Cardiac fibroblast (primary cell): ENCODE results near the gene MAPKAPK2.
"Not testable (repeated sequence)": the region's sequence is repeated elsewhere in the genome, so short reads cannot be mapped to it uniquely, and the experiment has no call there.

Experiments used
- DNase-seq, 2 donors: peaks; one replicate each; pipeline versions ENCODE4 v3.0.0 to v3.0.0-alpha.2; 2010; ENCODE audit warnings: low read depth in 2 of 2
- H3K4me3 ChIP-seq, 2 donors: replicated peaks in 1 of 2; 1 replicate in 1 of 2; 2 replicates in 1 of 2; pipeline ENCODE4 v1.5.1; 2011; ENCODE audit warnings: low read depth in 2 of 2, low read length in 2 of 2, mild to moderate bottlenecking in 2 of 2, moderate library complexity in 1 of 2
- TF ChIP-seq, protein P1 (sequence below): IDR thresholded peaks from one replicate; pipeline ENCODE4 v1.5.1; 2011; ENCODE audit warnings: low read depth, mild to moderate bottlenecking, low read length, inconsistent platforms

MAPKAPK2 gene

DNA sequence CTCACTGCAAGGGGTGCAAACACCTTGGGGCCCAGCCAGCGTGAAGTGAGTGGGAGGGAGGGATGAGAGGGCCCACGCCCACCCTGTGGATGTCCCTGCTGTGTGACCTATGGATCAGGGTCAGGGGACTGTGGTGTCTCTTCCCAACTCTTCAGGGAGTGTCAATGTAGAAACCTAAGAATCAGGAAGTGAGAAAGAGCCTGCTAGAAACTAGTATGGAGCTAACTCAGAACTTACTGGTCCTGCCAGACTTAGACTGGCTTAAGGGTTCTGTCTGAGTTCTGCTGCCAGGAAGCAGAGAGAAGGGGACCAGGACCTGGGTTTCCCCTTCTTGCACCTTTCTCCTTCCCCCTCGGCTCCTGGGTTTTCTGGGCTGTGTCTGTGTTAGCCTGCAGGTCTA is 89.4 kb downstream of the MAPKAPK2 start:
- TF ChIP-seq, protein P1, sequence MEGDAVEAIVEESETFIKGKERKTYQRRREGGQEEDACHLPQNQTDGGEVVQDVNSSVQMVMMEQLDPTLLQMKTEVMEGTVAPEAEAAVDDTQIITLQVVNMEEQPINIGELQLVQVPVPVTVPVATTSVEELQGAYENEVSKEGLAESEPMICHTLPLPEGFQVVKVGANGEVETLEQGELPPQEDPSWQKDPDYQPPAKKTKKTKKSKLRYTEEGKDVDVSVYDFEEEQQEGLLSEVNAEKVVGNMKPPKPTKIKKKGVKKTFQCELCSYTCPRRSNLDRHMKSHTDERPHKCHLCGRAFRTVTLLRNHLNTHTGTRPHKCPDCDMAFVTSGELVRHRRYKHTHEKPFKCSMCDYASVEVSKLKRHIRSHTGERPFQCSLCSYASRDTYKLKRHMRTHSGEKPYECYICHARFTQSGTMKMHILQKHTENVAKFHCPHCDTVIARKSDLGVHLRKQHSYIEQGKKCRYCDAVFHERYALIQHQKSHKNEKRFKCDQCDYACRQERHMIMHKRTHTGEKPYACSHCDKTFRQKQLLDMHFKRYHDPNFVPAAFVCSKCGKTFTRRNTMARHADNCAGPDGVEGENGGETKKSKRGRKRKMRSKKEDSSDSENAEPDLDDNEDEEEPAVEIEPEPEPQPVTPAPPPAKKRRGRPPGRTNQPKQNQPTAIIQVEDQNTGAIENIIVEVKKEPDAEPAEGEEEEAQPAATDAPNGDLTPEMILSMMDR = no peak
- no peak for DNase-seq

DNA sequence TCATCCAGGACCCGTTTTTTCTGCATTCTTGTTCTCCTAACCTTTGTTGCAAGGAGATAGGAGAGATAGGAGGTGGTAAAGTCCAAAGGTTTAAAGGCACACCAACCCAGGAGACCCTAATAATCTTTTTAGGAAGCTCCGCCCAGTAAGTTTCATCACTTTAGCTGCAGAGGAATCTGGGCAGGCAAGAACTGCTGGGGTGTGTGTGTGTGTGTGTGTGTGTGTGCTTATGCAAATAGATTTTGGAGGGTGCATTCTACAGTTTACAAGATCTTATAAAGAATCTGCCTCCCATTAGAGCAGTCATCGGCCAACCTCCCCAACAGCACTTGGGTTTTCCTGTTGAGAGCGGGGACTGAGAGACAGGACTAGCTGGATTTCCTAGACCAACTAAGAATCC is 91.5 kb downstream of the MAPKAPK2 start:
- DNase-seq = peak in 1 of 2 donors; percentile 53
- H3K4me3 ChIP-seq = no peak overlapping the region
- TF ChIP-seq, protein P1 = no peak

More for the DNA sequence above, 89.4 kb downstream of the MAPKAPK2 start:
- H3K4me3 ChIP-seq = no peak overlapping the region

DNA sequence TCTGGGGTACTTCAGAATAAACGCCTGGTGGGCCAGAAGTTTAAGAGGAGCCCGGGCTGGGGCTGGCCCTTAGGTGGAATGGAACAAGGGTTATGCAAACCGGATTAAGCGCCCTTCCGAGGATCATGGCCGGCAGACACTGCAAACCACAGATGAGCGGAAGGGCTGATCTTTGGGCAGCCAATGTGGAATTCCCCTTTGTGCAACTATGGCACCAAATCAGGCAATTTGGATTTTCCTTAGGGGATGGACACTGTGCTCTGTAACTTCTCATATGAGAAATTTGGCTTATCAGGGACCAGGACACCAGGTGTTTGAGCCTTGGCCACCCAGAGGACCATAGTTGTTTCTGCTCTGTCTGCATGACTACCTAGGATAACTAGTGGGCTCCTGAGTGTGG is 93.3 kb downstream of the MAPKAPK2 start:
- no peak for DNase-seq
- TF ChIP-seq, protein P1 = no peak
- H3K4me3 ChIP-seq = no peak overlapping the region

DNA sequence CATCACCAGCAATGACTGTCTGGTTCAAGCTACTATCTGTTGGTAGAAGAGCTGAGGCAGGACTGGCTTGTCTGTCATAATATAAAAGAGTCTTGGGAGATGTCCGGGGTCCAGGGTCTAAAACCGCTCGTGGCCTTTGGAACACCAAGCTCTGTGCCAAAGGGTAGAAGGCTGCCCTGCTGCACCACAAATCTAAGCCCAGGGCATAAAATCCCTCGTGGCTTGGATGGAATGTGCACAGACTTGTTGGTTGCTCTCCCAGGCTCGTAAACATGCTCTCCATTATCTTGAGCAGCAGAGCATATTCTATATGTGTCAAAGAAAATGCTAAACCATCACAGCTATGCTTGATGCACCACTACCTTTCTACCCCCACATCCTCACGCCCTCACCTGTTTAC is 94.2 kb downstream of the MAPKAPK2 start:
- not testable (repeated sequence) for DNase-seq, H3K4me3 ChIP-seq

DNA sequence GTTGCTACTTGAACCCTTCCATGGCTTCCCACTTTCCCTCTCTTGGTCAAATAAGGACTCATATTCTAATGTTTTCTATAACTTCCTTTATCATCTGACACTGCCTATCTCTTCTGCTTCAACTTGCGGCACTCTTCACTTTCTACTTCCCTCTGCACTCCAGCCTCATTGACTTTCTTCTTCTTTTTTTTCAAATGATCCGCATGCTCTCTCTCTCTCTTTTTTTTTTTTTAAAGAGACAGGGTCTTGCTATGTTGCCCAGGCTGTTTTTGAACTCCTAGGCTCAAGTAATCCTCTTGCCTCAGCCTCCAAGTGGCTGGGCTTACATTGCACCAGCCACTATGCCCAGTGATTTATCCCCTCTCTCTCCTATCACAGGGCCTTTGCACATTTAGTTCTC is 94.9 kb downstream of the MAPKAPK2 start:
- H3K4me3 ChIP-seq = no peak overlapping the region
- TF ChIP-seq, protein P1 = no peak
- DNase-seq = no peak

DNA sequence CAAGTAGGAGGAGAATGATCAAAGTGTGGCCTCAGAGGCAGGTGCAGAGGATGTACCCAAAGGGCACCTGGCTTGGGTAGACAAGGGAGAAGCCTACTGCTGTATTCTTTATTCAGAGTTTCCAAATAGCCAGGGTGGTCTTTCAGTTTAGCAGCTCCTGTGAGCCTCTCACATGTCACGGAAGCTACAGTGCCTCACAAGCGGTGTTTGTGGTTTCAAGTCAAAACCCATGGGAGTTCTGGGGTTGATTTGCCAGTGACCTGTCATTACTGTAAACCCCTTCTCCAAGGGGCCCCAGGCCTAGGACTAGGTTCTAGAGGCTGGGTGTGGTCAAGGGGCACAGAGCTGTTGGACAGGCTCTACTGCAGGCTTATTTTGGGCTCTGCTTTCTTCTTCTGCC is 97.7 kb downstream of the MAPKAPK2 start:
- no peak for DNase-seq
- TF ChIP-seq, protein P1 = no peak

DNA sequence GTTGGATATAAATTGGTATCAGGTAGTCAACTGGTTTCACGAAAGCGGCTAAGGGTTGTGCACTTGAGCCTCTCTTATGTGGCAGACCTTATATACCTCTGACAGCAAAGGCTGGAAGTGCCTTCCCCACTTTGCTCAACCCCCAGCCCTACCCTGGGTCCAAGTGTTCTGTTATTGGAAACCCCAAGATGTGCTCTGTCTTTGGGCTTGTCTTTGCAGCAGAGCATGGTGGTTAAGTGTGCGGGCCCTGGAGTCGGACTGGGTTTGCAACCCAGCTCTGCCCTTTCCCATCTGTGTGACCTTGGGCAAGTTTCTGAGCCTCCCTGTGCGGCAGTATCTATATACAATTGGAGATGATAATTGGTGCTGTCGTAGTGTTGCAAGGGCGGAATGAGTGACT is 98.8 kb downstream of the MAPKAPK2 start:
- no peak for DNase-seq
- no peak overlapping the region for H3K4me3 ChIP-seq
- TF ChIP-seq, protein P1 = no peak

More for the DNA sequence above, 97.7 kb downstream of the MAPKAPK2 start:
- H3K4me3 ChIP-seq = no peak overlapping the region
